GM03348 (cell line): Measurements from ENCODE around the gene WSB2.

Experiments
- DNase-seq: peaks from one replicate; pipeline ENCODE4 v3.0.0; 2012; ENCODE audit warnings: low spot score

The WSB2 gene

GRCh38 chr12:118061873-118062843 lies 1.2 kb upstream of the WSB2 start:
- DNase-seq = peak; percentile 74

DNA sequence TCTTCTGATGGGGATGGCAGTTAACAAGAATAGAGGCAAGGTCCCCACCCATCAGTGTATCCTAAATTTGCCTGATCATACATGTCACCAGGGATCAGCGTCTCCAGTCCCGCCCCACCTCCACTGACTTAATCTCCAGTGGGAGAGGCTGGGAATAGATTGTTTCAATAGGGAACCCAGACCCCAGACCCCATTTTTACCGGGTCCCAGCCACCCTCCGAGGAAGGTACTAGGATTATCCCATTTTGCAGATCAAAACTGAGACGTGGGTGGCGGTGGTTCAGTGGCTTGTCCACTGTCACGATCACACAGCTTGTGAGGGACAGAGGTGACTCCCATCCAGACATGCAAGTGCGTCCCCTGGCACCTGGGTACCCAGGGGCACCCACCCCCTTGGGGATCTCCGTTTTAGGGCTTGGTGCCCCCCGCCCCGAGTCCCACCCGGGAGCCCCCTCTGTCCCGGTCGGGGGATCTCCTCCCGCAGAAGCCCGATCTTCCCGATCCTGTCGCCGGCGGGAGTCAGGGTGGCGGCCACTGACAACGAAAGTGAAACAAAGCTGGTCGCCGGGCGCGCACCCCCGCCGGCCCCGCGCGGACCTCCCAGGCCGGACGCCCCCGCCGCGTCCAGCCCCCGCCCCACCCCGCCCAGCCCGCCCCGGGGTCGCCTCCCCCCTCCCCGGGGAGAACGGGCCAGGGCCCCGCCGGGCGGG lies 523 bp downstream of the WSB2 start:
- peak; percentile 78 for DNase-seq

DNA sequence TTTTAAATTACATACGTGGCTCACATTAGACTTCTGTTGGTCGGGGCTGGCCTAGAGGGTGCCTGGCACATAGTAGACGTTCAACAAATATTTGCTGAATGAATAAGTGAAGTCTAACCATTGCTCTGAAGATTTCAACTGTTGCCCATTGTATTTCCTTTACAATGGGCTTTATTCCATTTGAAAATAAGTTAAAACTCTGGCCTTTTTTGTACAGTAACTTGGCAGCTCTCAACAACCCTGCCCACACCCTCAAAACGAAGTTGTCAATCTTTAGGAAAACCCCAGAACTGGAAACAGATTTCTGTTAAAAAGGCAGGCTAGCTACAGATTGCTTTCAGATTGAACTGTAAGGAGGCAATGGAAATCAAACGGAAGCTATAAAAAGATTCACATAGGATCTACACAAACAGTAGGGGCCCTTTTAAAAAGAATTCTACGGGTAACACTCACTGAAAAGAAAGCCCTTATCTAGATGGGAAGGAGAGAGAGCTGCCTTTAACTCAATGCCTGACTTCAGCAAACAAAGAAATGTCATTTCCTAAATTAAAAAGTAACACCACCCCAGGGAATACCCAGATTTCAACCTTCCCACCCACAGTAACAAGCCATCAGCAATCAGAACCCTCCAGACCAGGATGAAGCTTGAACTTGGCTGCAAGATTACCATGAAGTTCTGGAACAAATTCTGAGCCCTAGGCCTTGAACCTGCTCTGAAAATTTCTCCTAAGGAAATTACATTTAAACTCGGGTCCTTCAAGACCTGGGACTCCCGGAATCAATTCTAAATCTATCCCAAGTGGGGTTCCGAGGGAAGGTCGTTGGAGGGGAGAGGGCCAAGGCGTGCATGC lies 1.4 kb downstream of the WSB2 start:
- peak; percentile 63 for DNase-seq

DNA sequence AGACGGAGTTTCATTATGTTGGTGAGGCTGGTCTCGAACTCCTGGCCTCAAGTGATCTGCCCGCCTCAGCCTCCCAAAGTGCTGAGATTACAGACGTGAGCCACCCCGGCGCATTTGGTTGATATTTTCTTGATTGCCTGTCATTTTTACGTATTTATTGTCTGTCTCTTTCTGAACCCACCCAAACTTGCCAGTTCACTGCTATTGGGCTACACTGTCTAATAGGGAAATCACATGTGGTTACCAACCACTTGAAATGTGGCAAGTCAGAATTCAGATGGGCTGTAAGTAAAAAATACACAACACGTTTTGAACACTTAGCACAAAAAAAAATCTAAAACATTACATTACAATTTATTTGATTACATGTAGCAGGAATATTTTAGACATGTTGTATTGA lies 2.1 kb downstream of the WSB2 start:
- DNase-seq = no peak

- no peak for DNase-seq
These were observed 2.8 kb downstream of the WSB2 start for GRCh38 chr12:118058227-118058626.

GRCh38 chr12:118055865-118056773 lies 4.9 kb downstream of the WSB2 start:
- no peak for DNase-seq

GRCh38 chr12:118055144-118055557 lies 5.8 kb downstream of the WSB2 start:
- no peak for DNase-seq

DNA sequence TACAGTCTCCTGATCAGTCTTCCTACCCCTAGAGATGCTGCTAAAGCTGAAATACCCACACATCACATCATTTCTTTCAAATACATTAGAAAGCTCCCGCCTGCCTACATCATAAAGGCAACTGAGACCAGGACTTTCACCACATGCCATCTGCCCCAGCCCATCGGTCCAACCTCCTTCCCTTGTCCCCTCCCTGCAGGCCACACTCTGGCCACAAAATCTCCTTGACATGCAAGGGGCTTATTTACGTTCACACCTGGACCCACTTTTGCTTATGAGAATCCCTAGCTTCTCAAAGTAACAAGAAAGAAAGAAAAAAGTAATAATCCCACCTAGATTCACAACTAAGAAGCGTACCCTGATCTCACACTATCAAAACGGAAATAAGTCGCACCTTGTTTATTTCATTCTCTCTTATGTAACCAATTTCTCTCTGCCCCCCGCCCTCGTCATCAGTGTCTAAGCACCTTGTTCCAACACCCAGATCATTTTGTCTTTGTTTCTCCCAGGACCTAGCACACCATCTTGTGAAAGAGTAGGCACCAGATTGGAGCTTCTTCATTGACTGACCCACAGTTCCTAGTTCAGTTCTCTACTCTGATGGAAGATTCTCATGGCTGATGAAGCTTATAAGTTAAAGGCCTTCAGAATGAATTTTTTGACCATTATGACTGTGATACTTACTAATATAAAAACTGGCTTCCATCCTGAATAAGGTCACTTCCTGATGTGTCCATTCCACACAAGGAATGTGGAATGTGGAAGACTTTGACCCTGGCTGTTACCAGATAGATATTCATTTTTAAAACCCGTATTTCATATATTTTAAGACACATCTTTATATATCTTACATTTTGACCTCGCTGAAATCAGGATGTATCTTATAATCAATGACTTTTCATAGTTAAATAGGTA lies 7.7 kb downstream of the WSB2 start:
- DNase-seq = peak; percentile 33

- DNase-seq = peak; percentile 91
These were observed 8.5 kb downstream of the WSB2 start for GRCh38 chr12:118052324-118053070.

GRCh38 chr12:118050972-118051910 lies 9.7 kb downstream of the WSB2 start:
- no peak for DNase-seq

- DNase-seq = no peak
These were observed 14.5 kb downstream of the WSB2 start for GRCh38 chr12:118046430-118046829.

DNA sequence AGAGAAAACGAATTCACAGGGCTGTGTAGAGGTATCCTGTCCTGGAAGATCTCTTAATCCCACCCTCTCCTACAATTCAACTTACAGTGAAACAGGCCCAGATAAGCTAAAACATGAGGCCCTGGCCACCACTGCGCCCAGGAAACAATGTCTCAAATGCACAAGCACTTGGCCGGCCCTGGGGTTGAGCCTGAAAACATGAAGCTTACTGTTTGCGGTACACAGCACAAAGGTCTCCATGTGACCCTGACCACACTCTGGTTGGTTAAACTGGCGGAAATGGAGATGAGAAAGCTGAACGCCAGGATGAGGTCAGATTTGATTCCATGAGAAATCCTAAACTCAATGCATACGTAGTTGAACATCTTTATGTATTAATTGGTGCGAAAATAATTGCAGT lies 16.4 kb downstream of the WSB2 start:
- DNase-seq = no peak

DNA sequence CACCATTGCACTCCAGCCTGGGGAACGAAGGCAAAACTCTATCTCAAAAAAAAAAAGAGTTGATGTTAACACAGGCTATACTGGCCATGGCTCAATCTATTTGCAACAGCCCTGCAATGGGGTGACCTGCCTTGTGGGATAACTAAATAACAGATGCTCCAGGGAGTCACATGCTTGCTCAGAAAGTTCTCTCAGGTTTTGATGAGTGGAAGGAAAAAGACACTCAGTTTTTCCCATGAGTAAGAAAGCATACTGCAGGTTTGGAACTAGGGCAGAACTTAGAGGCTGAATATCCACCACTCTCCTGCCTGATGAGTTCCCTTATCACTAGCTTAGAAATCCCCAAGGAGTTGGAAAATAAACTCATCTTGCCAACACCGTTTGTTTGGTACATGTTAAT lies 16.9 kb downstream of the WSB2 start:
- no peak for DNase-seq

DNA sequence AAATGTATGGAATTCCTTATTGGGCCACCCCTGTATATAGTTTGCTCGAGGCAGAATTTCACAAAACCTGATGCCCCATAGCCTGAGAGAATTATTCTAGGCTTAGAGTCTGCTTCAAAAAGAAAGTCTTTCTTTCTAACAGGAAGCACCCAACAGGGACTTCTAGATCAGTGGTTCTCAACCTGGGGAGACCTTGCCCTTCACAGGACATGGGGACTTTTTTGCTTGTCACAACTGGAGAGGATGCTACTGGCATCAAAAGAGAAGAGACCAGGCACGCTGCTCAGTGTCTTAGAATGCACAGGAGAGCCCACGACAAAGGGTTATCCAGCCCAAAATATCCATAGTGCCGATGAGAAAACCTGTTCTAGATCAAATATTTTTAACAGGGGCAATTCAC lies 18.9 kb downstream of the WSB2 start:
- DNase-seq = no peak

DNA sequence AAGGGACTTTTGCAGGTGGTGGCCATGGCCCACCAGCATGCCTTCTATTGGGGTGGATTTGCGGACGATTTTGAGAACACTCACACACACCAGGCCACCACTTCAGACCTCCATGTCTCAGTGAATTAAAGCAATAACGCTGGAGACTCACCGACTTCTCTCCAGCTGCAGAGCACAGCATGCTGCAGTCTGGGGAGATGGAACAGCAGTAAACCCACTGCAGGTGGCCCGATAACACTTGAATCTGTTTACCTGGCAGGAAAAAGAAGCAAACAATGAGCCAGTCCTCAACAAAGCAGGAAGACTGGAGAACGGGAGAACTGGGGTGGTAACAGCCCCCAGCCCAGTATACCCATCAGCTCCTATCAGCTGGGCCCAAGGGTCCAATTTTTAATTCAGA lies 22.8 kb downstream of the WSB2 start:
- no peak for DNase-seq

DNA sequence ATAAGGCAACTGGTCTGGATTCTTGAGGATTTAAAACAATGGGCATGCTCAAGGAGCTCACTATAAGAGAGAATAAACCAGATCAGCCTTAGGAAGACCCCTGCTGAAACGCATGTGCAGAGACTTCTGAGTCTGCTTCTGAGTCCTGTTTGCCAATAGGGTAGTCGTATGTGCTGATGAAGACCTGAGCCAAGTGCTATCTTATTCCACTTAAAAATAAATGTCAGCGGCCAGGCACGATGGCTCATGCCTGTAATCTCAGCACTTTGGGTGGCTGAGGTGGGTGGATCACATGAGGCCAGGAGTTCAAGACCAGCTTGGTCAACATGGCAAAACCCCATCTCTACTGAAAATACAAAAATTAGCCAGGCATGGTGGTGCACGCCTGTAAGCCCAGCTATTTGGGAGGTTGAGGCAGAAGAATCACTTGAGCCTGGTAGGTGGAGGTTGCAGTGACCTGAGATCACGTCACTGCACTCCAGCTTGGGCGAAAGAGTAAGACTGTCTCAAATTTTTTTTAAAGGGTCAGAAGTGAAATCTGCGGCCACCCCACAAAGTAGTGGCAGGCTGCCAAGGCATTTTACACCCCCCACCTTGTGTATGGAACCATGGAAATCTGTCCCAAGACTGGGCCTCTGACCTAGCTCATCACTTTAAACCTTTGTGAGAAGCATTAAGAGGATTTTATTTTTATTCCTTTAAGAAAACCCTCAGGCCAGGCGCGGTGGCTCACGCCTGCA lies 24.1 kb downstream of the WSB2 start:
- DNase-seq = no peak
